ENCODE measurements around the gene GABRB2.

The GABRB2 gene

GRCh38 chr5:161387121-161387520 lies 159.4 kb downstream of the GABRB2 start:
- Histone ChIP-seq H3K27ac (ENCODE audit: low read depth, low read length) (no peak overlapping the region), H3K36me3 (ENCODE audit: insufficient read depth, low read length) (no peaks in the 10 kb centered on the region), H3K9me3 (ENCODE audit: insufficient read depth, low read depth, low read length) (no peaks in the 10 kb centered on the region), H3K9ac (ENCODE audit: low read depth, low read length) (no peak overlapping the region), H3K27me3 (ENCODE audit: insufficient read depth, low read length) (no peaks in the 10 kb centered on the region), H3K4me1 (ENCODE audit: insufficient read depth, low read length) (no peaks in the 10 kb centered on the region), H3K4me3 (ENCODE audit: low read length) (no peak overlapping the region)
- WGBS = 83% methylated on average over 2 of the region's 2 CpGs

- Histone ChIP-seq H3K9ac (ENCODE audit: low read depth, low read length) (no peak overlapping the region), H3K27ac (ENCODE audit: low read depth, low read length) (no peak overlapping the region), H3K4me3 (ENCODE audit: low read length) (no peak overlapping the region), H3K9me3 (ENCODE audit: insufficient read depth, low read depth, low read length) (no peaks in the 10 kb centered on the region), H3K36me3 (ENCODE audit: insufficient read depth, low read length) (no peaks in the 10 kb centered on the region), H3K4me1 (ENCODE audit: insufficient read depth, low read length) (no peaks in the 10 kb centered on the region), H3K27me3 (ENCODE audit: insufficient read depth, low read length) (no peaks in the 10 kb centered on the region)
- 92% methylated on average over 4 of the region's 4 CpGs for WGBS
Observed at GRCh38 chr5:161385027-161385426, 161.5 kb downstream of the GABRB2 start.

GRCh38 chr5:161382685-161383084 lies 163.8 kb downstream of the GABRB2 start:
- Histone ChIP-seq H3K4me3 (ENCODE audit: low read length) (no peak overlapping the region), H3K27me3 (ENCODE audit: insufficient read depth, low read length) (no peaks in the 10 kb centered on the region), H3K36me3 (ENCODE audit: insufficient read depth, low read length) (no peaks in the 10 kb centered on the region), H3K4me1 (ENCODE audit: insufficient read depth, low read length) (no peaks in the 10 kb centered on the region), H3K9ac (ENCODE audit: low read depth, low read length) (no peak overlapping the region), H3K9me3 (ENCODE audit: insufficient read depth, low read depth, low read length) (no peaks in the 10 kb centered on the region), H3K27ac (ENCODE audit: low read depth, low read length) (no peak overlapping the region)
- 97% methylated on average over 4 of the region's 5 CpGs for WGBS

GRCh38 chr5:161380486-161380885 lies 166.0 kb downstream of the GABRB2 start:
- Histone ChIP-seq H3K27me3 (ENCODE audit: insufficient read depth, low read length) (no peaks in the 10 kb centered on the region), H3K36me3 (ENCODE audit: insufficient read depth, low read length) (no peaks in the 10 kb centered on the region), H3K9ac (ENCODE audit: low read depth, low read length) (no peak overlapping the region), H3K9me3 (ENCODE audit: insufficient read depth, low read depth, low read length) (no peaks in the 10 kb centered on the region), H3K27ac (ENCODE audit: low read depth, low read length) (no peak overlapping the region), H3K4me3 (ENCODE audit: low read length) (no peak overlapping the region), H3K4me1 (ENCODE audit: insufficient read depth, low read length) (no peaks in the 10 kb centered on the region)
- 73% methylated on average over 1 of the region's 1 CpG for WGBS

GRCh38 chr5:161378701-161379100 lies 167.8 kb downstream of the GABRB2 start:
- WGBS = 100% methylated on average over 1 of the region's 1 CpG

GRCh38 chr5:161376034-161376433 lies 170.5 kb downstream of the GABRB2 start:
- 88% methylated on average over 1 of the region's 1 CpG for WGBS
- Histone ChIP-seq H3K9me3 (ENCODE audit: insufficient read depth, low read depth, low read length) (no peaks in the 10 kb centered on the region), H3K9ac (ENCODE audit: low read depth, low read length) (no peak overlapping the region), H3K36me3 (ENCODE audit: insufficient read depth, low read length) (no peaks in the 10 kb centered on the region), H3K27me3 (ENCODE audit: insufficient read depth, low read length) (no peaks in the 10 kb centered on the region), H3K4me1 (ENCODE audit: insufficient read depth, low read length) (peaks cover 13% of the 10 kb centered on the region), H3K27ac (ENCODE audit: low read depth, low read length) (no peak overlapping the region), H3K4me3 (ENCODE audit: low read length) (no peak overlapping the region)

More at GRCh38 chr5:161378701-161379100, 167.8 kb downstream of the GABRB2 start:
- no peak overlapping the region for H3K4me3 ChIP-seq (ENCODE audit: low read length)
- H3K9ac ChIP-seq (ENCODE audit: low read depth, low read length) = no peak overlapping the region
- H3K4me1 ChIP-seq (ENCODE audit: insufficient read depth, low read length) = peaks cover 5% of the 10 kb centered on the region; the same call in 1 of the 2 replicates
- H3K36me3 ChIP-seq (ENCODE audit: insufficient read depth, low read length) = no peaks in the 10 kb centered on the region
- no peak overlapping the region for H3K27ac ChIP-seq (ENCODE audit: low read depth, low read length)
- H3K27me3 ChIP-seq (ENCODE audit: insufficient read depth, low read length) = no peaks in the 10 kb centered on the region
- H3K9me3 ChIP-seq (ENCODE audit: insufficient read depth, low read depth, low read length) = no peaks in the 10 kb centered on the region

- Histone ChIP-seq H3K36me3 (ENCODE audit: insufficient read depth, low read length) (no peaks in the 10 kb centered on the region), H3K27ac (ENCODE audit: low read depth, low read length) (no peak overlapping the region), H3K27me3 (ENCODE audit: insufficient read depth, low read length) (no peaks in the 10 kb centered on the region), H3K4me1 (ENCODE audit: insufficient read depth, low read length) (peaks cover 15% of the 10 kb centered on the region), H3K9me3 (ENCODE audit: insufficient read depth, low read depth, low read length) (no peaks in the 10 kb centered on the region), H3K4me3 (ENCODE audit: low read length) (no peak overlapping the region), H3K9ac (ENCODE audit: low read depth, low read length) (no peak overlapping the region)
Observed at GRCh38 chr5:161373345-161373707, 173.2 kb downstream of the GABRB2 start.

GRCh38 chr5:161372682-161373344 lies 173.7 kb downstream of the GABRB2 start:
- H3K9me3 ChIP-seq (ENCODE audit: insufficient read depth, low read depth, low read length) = no peaks in the 10 kb centered on the region
- H3K36me3 ChIP-seq (ENCODE audit: insufficient read depth, low read length) = no peaks in the 10 kb centered on the region
- no peaks in the 10 kb centered on the region for H3K27me3 ChIP-seq (ENCODE audit: insufficient read depth, low read length)
- 73% methylated on average over 2 of the region's 2 CpGs for WGBS
- no peak overlapping the region for H3K27ac ChIP-seq (ENCODE audit: low read depth, low read length)
- peaks cover 15% of the 10 kb centered on the region for H3K4me1 ChIP-seq (ENCODE audit: insufficient read depth, low read length)
- H3K4me3 ChIP-seq (ENCODE audit: low read length) = no peak overlapping the region
- no peak overlapping the region for H3K9ac ChIP-seq (ENCODE audit: low read depth, low read length)

- no peaks in the 10 kb centered on the region for H3K36me3 ChIP-seq (ENCODE audit: insufficient read depth, low read length)
- H3K4me3 ChIP-seq (ENCODE audit: low read length) = no peak overlapping the region
- H3K9ac ChIP-seq (ENCODE audit: low read depth, low read length) = no peak overlapping the region
- no peak overlapping the region for H3K27ac ChIP-seq (ENCODE audit: low read depth, low read length)
- WGBS = 47% methylated on average over 3 of the region's 3 CpGs
- no peaks in the 10 kb centered on the region for H3K27me3 ChIP-seq (ENCODE audit: insufficient read depth, low read length)
- H3K9me3 ChIP-seq (ENCODE audit: insufficient read depth, low read depth, low read length) = no peaks in the 10 kb centered on the region
- peaks cover 10% of the 10 kb centered on the region for H3K4me1 ChIP-seq (ENCODE audit: insufficient read depth, low read length)
Observed at GRCh38 chr5:161369022-161369421, 177.5 kb downstream of the GABRB2 start.

GRCh38 chr5:161358446-161358845 lies 188.1 kb downstream of the GABRB2 start:
- 95% methylated on average over 2 of the region's 2 CpGs for WGBS
- Histone ChIP-seq H3K4me3 (ENCODE audit: low read length) (no peak overlapping the region), H3K9me3 (ENCODE audit: insufficient read depth, low read depth, low read length) (no peaks in the 10 kb centered on the region), H3K9ac (ENCODE audit: low read depth, low read length) (no peak overlapping the region), H3K27ac (ENCODE audit: low read depth, low read length) (no peak overlapping the region), H3K27me3 (ENCODE audit: insufficient read depth, low read length) (no peaks in the 10 kb centered on the region), H3K36me3 (ENCODE audit: insufficient read depth, low read length) (no peaks in the 10 kb centered on the region), H3K4me1 (ENCODE audit: insufficient read depth, low read length) (no peaks in the 10 kb centered on the region)

GRCh38 chr5:161344234-161344633 lies 202.3 kb downstream of the GABRB2 start:
- 100% methylated on average over 2 of the region's 2 CpGs for WGBS
- no peaks in the 10 kb centered on the region for H3K4me1 ChIP-seq (ENCODE audit: insufficient read depth, low read length)
- no peaks in the 10 kb centered on the region for H3K9me3 ChIP-seq (ENCODE audit: insufficient read depth, low read depth, low read length)
- H3K4me3 ChIP-seq (ENCODE audit: low read length) = no peak overlapping the region
- no peaks in the 10 kb centered on the region for H3K27me3 ChIP-seq (ENCODE audit: insufficient read depth, low read length)
- no peaks in the 10 kb centered on the region for H3K36me3 ChIP-seq (ENCODE audit: insufficient read depth, low read length)
- no peak overlapping the region for H3K27ac ChIP-seq (ENCODE audit: low read depth, low read length)
- no peak overlapping the region for H3K9ac ChIP-seq (ENCODE audit: low read depth, low read length)

GRCh38 chr5:161342886-161343285 lies 203.6 kb downstream of the GABRB2 start:
- WGBS = 89% methylated on average over 5 of the region's 5 CpGs
- H3K36me3 ChIP-seq (ENCODE audit: insufficient read depth, low read length) = no peaks in the 10 kb centered on the region
- no peak overlapping the region for H3K9ac ChIP-seq (ENCODE audit: low read depth, low read length)
- H3K4me1 ChIP-seq (ENCODE audit: insufficient read depth, low read length) = no peaks in the 10 kb centered on the region
- no peak overlapping the region for H3K27ac ChIP-seq (ENCODE audit: low read depth, low read length)
- H3K27me3 ChIP-seq (ENCODE audit: insufficient read depth, low read length) = no peaks in the 10 kb centered on the region
- no peak overlapping the region for H3K4me3 ChIP-seq (ENCODE audit: low read length)
- H3K9me3 ChIP-seq (ENCODE audit: insufficient read depth, low read depth, low read length) = no peaks in the 10 kb centered on the region

All from HUES64 (cell line).